Measurements from ENCODE around the gene SEC24C. TPM values are rescaled to one million over a fixed set of nuclear protein-coding genes. Genes with fewer than 3 reads are reported as not detected.

SEC24C gene
- polyA plus RNA-seq, 2 of the 4 experiments (the other 2 are of a cell fraction), result 54.3 to 84.7 TPM

DNA sequence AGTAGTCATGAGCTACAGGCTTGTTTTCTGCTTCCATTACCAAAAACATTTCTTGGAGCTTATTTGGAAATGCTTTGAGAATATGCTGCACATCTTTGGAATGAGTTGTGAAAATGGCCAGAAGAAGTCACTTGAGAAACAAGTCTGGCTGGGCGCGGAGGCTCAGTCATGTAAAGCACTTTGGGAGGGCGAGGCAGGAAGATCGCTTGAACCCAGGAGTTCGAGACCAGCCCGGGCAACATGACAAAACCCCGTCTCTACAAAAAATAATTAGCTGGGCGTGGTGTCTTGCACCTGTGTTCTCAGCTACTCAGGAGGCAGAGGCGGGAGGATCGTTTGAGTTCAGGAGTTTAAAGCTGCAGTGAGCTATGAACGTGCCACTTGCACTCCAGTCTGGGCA, 36.8 kb downstream of the SEC24C start:
- Histone ChIP-seq H3K4me1 (peaks cover 24% of the 10 kb centered on the region), H3K4me3 (peak overlapping the region; percentile 88), H3K4me2 (peak overlapping the region; percentile 94), H3K27ac (peak overlapping the region; percentile 95 to 98), H3K9me3 (no peaks in the 10 kb centered on the region)
- ATAC-seq (no peak), DNase-seq (ENCODE audit: low read depth in 1 of 2, low spot score in 1 of 2) (no peak), FAIRE-seq (no peak)
- 30% methylated on average over 11 of the region's 11 CpGs for WGBS (ENCODE audit: missing lambda C conversion rate)
- CTCF ChIA-PET, result interaction anchor here (1.1 to 1.9 kb wide), 4 partner anchors 8 to 102 kb away, joined by 3 to 11 read pairs (median 3); a partner anchor contains a TSS
- POLR2A ChIA-PET, result interaction anchor here (1.4 to 1.8 kb wide), 3 partner anchors 8 to 285 kb away, joined by 4 to 24 read pairs (median 5); partner anchors contain the start of gene PPP3CB
- TF ChIP-seq, protein P1, sequence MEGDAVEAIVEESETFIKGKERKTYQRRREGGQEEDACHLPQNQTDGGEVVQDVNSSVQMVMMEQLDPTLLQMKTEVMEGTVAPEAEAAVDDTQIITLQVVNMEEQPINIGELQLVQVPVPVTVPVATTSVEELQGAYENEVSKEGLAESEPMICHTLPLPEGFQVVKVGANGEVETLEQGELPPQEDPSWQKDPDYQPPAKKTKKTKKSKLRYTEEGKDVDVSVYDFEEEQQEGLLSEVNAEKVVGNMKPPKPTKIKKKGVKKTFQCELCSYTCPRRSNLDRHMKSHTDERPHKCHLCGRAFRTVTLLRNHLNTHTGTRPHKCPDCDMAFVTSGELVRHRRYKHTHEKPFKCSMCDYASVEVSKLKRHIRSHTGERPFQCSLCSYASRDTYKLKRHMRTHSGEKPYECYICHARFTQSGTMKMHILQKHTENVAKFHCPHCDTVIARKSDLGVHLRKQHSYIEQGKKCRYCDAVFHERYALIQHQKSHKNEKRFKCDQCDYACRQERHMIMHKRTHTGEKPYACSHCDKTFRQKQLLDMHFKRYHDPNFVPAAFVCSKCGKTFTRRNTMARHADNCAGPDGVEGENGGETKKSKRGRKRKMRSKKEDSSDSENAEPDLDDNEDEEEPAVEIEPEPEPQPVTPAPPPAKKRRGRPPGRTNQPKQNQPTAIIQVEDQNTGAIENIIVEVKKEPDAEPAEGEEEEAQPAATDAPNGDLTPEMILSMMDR (IDR thresholded peaks at IDR 0.05), result no peak
- no peak for TF ChIP-seq KDM1A (IDR thresholded peaks at IDR 0.05; ENCODE audit: low read depth)
- no peak for TF ChIP-seq CBX2 (IDR thresholded peaks at IDR 0.05; ENCODE audit: borderline replicate concordance, low read depth)
- no peak for TF ChIP-seq ZSCAN20 (CRISPR knock-in tag; IDR thresholded peaks at IDR 0.05)
- TF ChIP-seq MAZ (IDR thresholded peaks at IDR 0.05; ENCODE audit: borderline replicate concordance, low read depth, low read length), result no peak
- TF ChIP-seq RAD21 (conservative IDR thresholded peaks at IDR 0.05 in 1 of 2, IDR thresholded peaks at IDR 0.05 in 1 of 2), result no peak
- TF ChIP-seq, protein P2, sequence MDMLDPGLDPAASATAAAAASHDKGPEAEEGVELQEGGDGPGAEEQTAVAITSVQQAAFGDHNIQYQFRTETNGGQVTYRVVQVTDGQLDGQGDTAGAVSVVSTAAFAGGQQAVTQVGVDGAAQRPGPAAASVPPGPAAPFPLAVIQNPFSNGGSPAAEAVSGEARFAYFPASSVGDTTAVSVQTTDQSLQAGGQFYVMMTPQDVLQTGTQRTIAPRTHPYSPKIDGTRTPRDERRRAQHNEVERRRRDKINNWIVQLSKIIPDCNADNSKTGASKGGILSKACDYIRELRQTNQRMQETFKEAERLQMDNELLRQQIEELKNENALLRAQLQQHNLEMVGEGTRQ (IDR thresholded peaks at IDR 0.05), result no peak
- TF ChIP-seq MAFK (IDR thresholded peaks at IDR 0.05; ENCODE audit: partially characterized antibody), result no peak
- no peak for TF ChIP-seq NFE2L2 (conservative IDR thresholded peaks at IDR 0.05; ENCODE audit: low read length)
- no peak for TF ChIP-seq GATA3 (IDR thresholded peaks at IDR 0.05; ENCODE audit: borderline replicate concordance)
- TF ChIP-seq FOSB (CRISPR knock-in tag; IDR thresholded peaks at IDR 0.05), result no peak
- no peak for TF ChIP-seq JUN (IDR thresholded peaks at IDR 0.05)
- no peak for TF ChIP-seq SMC3 (IDR thresholded peaks at IDR 0.05)
- TF ChIP-seq, protein P3, sequence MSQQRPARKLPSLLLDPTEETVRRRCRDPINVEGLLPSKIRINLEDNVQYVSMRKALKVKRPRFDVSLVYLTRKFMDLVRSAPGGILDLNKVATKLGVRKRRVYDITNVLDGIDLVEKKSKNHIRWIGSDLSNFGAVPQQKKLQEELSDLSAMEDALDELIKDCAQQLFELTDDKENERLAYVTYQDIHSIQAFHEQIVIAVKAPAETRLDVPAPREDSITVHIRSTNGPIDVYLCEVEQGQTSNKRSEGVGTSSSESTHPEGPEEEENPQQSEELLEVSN (IDR thresholded peaks at IDR 0.05; ENCODE audit: borderline replicate concordance, low read depth), result no peak
- TF ChIP-seq PHF8 (IDR thresholded peaks at IDR 0.05; ENCODE audit: borderline replicate concordance, low read depth), result no peak
- TF ChIP-seq HOXB5 (CRISPR knock-in tag; IDR thresholded peaks at IDR 0.05), result no peak
- TF ChIP-seq HDAC2 (IDR thresholded peaks at IDR 0.05), result no peak
- TF ChIP-seq CHD2 (IDR thresholded peaks at IDR 0.05; ENCODE audit: low read length, partially characterized antibody), result no peak
- TF ChIP-seq RNF2 (IDR thresholded peaks at IDR 0.05; ENCODE audit: borderline replicate concordance, low read depth), result no peak

DNA sequence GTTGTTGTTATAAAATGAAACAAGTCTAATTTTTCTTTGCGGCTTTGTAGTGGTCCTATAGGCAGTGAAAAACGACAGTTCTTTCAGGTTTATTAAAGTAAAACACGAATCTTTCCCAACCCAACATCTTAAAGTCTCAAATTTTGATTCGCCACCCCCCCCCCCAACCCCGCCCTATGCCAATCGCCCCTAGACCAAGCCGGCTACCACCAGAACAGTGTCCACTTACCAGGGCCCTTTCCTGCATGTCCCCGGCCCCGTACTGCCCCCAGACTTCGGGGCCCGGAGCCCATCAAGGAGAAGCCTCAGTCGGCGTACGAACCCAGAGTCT, 37.3 kb downstream of the SEC24C start:
- Histone ChIP-seq H3K9me3 (no peaks in the 10 kb centered on the region), H3K27ac (peak overlapping the region; percentile 95 to 98), H3K4me1 (peaks cover 26% of the 10 kb centered on the region), H3K4me2 (peak overlapping the region; percentile 94), H3K4me3 (peak overlapping the region; percentile 88)
- no peak for FAIRE-seq
- peak; percentile 28 to 60; a peak in 5 of 6 replicates for ATAC-seq
- DNase-seq (ENCODE audit: low read depth in 1 of 2, low spot score in 1 of 2), result no peak
- POLR2A ChIA-PET, result interaction anchor here (0.5 to 1.8 kb wide), 6 partner anchors 9 to 369 kb away, joined by 3 to 24 read pairs (median 4); partner anchors contain the start of genes PPP3CB and SEC24C
- CTCF ChIA-PET, result interaction anchor here (0.7 to 1.9 kb wide), 4 partner anchors 9 to 102 kb away, joined by 3 to 11 read pairs (median 3); a partner anchor contains a TSS
- WGBS (ENCODE audit: missing lambda C conversion rate), result 2% methylated on average over 4 of the region's 14 CpGs
- TF ChIP-seq RFX5 (IDR thresholded peaks at IDR 0.05) (no peak), JUNB (IDR thresholded peaks at IDR 0.05) (no peak), ZFP36 (IDR thresholded peaks at IDR 0.05; ENCODE audit: borderline replicate concordance, partially characterized antibody) (no peak), MYC (IDR thresholded peaks at IDR 0.05; ENCODE audit: borderline replicate concordance, low read length) (no peak), KDM1A (IDR thresholded peaks at IDR 0.05; ENCODE audit: low read depth) (no peak), HOXA7 (CRISPR knock-in tag; IDR thresholded peaks at IDR 0.05) (no peak), MAZ (IDR thresholded peaks at IDR 0.05; ENCODE audit: borderline replicate concordance, low read depth, low read length) (no peak), TFCP2L1 (CRISPR knock-in tag; IDR thresholded peaks at IDR 0.05) (no peak), EP300 (IDR thresholded peaks at IDR 0.05) (no peak), BHLHE40 (IDR thresholded peaks at IDR 0.05; ENCODE audit: low read depth, low read length) (no peak), EHF (CRISPR knock-in tag; IDR thresholded peaks at IDR 0.05) (no peak), FOSL2 (IDR thresholded peaks at IDR 0.05) (no peak), FOSL2 (CRISPR knock-in tag; IDR thresholded peaks at IDR 0.05) (no peak), RAD21 (conservative IDR thresholded peaks at IDR 0.05 in 1 of 2, IDR thresholded peaks at IDR 0.05 in 1 of 2) (no peak), KDM5A (IDR thresholded peaks at IDR 0.05) (no peak), POLR2AphosphoS2 (conservative IDR thresholded peaks at IDR 0.05; ENCODE audit: low read length) (no peak)
- TF ChIP-seq, protein P4, sequence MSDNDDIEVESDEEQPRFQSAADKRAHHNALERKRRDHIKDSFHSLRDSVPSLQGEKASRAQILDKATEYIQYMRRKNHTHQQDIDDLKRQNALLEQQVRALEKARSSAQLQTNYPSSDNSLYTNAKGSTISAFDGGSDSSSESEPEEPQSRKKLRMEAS (IDR thresholded peaks at IDR 0.05), result no peak
- TF ChIP-seq, protein P1 (IDR thresholded peaks at IDR 0.05), result no peak
